HG02571 (cell line): ENCODE results near the gene KLHL24.
"Not testable (repeated sequence)": the region's sequence is repeated elsewhere in the genome, so short reads cannot be mapped to it uniquely, and the experiment has no call there.

Experiments used
- ATAC-seq: cut with Tn5 transposase; IDR thresholded peaks from one replicate; pipeline ENCODE4 v1.9.1; 2021; ENCODE audit warnings: mild to moderate bottlenecking, moderate library complexity; ENCODE audit not compliant: unreplicated experiment

Gene KLHL24

GRCh38 chr3:183632725-183633124 is 2.7 kb upstream of the KLHL24 start:
- not testable (repeated sequence) for ATAC-seq

- ATAC-seq: no peak
Observed at GRCh38 chr3:183634707-183635106, 716 bp upstream of the KLHL24 start.

GRCh38 chr3:183635107-183635430 is 354 bp upstream of the KLHL24 start:
- ATAC-seq: no peak

- peak; percentile 86 for ATAC-seq
Observed at GRCh38 chr3:183636221-183637105, 1.0 kb downstream of the KLHL24 start.

- no peak for ATAC-seq
Observed at GRCh38 chr3:183637106-183637486, 1.7 kb downstream of the KLHL24 start.

GRCh38 chr3:183637633-183638032 is 2.2 kb downstream of the KLHL24 start:
- ATAC-seq: not testable (repeated sequence)

- ATAC-seq: no peak
Observed at GRCh38 chr3:183638101-183638852, 2.9 kb downstream of the KLHL24 start.

GRCh38 chr3:183640635-183641034 is 5.2 kb downstream of the KLHL24 start:
- ATAC-seq: not testable (repeated sequence)

- no peak for ATAC-seq
Observed at GRCh38 chr3:183641882-183642281, 6.5 kb downstream of the KLHL24 start.

GRCh38 chr3:183644244-183644643 is 8.8 kb downstream of the KLHL24 start:
- ATAC-seq: no peak

GRCh38 chr3:183645254-183645653 is 9.8 kb downstream of the KLHL24 start:
- ATAC-seq: no peak

GRCh38 chr3:183650554-183650953 is 15.1 kb downstream of the KLHL24 start:
- no peak for ATAC-seq

- ATAC-seq: no peak
Observed at GRCh38 chr3:183653209-183654064, 18.0 kb downstream of the KLHL24 start.

GRCh38 chr3:183654727-183655126 is 19.3 kb downstream of the KLHL24 start:
- no peak for ATAC-seq

- no peak for ATAC-seq
Observed at GRCh38 chr3:183662099-183662498, 26.7 kb downstream of the KLHL24 start.

- no peak for ATAC-seq
Observed at GRCh38 chr3:183664913-183665381, 29.5 kb downstream of the KLHL24 start.

- ATAC-seq: no peak
Observed at GRCh38 chr3:183680061-183680460, 44.6 kb downstream of the KLHL24 start.

- no peak for ATAC-seq
Observed at GRCh38 chr3:183687705-183688104, 52.3 kb downstream of the KLHL24 start.

GRCh38 chr3:183688874-183689273 is 53.5 kb downstream of the KLHL24 start:
- no peak for ATAC-seq

- not testable (repeated sequence) for ATAC-seq
Observed at GRCh38 chr3:183689621-183690020, 54.2 kb downstream of the KLHL24 start.

GRCh38 chr3:183690402-183690995 is 55.1 kb downstream of the KLHL24 start:
- no peak for ATAC-seq
